NCI-H128 (cell line): ENCODE data around the gene SERTAD4.
"Not testable (repeated sequence)": the region's sequence is repeated elsewhere in the genome, so short reads cannot be mapped to it uniquely, and the experiment has no call there.

ENCODE experiments used
- DNase-seq: peaks from one replicate; lab custom pipeline; 2025; ENCODE audit not compliant: unreplicated experiment; lab: John Stamatoyannopoulos, UW

The SERTAD4 gene

DNA sequence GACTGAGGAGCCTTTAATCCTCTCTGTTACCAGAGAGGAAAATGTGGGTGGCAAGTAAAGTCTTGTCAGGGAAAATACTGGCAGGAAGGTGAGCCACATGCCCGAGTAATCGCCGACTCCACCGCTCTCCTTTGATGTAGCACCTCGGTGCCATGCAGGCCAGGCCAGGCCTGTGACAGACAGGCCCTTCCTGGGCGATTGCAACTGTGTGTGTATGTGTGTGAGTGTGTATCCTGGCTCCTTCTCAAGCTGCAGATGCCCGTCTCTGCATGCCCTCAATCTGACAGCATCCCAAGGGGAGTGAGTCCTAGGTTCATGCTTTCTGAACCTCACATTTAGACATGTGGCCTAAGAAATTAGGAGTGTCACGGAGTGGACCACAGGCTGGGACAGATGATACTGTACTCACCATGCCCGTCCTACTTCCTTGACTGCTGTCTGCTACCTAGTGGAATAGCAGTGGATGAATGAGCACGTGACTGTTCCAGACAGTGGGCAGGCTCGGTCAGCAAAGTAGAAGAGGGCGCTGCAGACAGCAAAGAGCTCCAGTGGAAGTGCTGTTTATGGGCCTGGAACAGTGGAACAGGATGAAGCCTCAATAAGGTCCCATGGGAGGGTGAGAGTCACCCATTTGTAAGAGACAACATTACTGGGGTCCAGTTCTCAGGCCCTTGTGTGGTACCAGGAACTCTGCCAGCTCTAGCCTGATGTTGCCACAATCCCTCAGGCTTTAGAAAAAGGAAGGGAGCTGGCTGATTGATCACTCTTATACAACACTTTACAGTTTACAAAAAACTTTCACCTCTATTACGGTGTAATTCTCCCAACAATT is 25.3 kb downstream of the SERTAD4 start:
- DNase-seq = no peak

DNA sequence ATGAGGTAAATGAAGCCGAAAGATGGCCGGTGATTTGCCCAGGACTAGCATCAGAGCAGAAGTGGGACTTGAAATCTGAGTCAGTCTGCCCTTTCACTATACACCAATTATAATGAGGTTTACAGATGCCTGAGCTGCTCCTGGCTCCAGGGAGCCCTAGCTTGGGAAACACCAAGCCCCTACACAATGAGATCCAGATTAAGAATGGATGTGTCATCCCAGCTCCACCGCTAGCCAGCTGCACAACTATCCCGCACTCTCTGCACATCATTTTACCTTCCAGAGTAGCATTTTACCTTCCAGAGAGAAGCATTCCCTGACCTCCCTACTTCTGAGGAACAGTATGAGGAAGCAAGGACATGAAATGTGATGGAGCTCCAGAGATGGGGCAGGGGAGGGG is 27.0 kb downstream of the SERTAD4 start:
- no peak for DNase-seq

DNA sequence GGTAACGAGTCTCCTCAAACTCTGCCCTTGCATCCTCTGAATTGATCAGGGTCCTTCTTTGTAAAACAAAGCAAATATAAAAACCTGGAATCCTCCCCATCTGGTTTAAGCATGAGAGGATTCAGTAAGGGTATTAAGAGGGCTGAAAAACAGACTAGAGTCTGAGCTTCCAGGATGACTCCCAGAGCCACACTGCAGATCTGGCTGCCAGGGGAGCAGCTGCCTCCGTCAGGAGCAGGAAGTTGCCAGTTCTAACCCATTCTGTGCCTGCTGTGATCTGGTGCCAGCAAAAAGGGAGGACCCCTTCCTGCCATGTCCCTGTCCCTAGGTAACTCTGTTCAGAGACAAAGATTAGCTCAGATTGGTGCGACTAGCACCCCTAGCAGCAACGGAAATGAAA is 27.5 kb downstream of the SERTAD4 start:
- DNase-seq = no peak

GRCh38 chr1:210262167-210262896 is 29.7 kb downstream of the SERTAD4 start:
- no peak for DNase-seq

GRCh38 chr1:210262897-210263272 is 30.3 kb downstream of the SERTAD4 start:
- DNase-seq = no peak

GRCh38 chr1:210263963-210264362 is 31.4 kb downstream of the SERTAD4 start:
- no peak for DNase-seq

DNA sequence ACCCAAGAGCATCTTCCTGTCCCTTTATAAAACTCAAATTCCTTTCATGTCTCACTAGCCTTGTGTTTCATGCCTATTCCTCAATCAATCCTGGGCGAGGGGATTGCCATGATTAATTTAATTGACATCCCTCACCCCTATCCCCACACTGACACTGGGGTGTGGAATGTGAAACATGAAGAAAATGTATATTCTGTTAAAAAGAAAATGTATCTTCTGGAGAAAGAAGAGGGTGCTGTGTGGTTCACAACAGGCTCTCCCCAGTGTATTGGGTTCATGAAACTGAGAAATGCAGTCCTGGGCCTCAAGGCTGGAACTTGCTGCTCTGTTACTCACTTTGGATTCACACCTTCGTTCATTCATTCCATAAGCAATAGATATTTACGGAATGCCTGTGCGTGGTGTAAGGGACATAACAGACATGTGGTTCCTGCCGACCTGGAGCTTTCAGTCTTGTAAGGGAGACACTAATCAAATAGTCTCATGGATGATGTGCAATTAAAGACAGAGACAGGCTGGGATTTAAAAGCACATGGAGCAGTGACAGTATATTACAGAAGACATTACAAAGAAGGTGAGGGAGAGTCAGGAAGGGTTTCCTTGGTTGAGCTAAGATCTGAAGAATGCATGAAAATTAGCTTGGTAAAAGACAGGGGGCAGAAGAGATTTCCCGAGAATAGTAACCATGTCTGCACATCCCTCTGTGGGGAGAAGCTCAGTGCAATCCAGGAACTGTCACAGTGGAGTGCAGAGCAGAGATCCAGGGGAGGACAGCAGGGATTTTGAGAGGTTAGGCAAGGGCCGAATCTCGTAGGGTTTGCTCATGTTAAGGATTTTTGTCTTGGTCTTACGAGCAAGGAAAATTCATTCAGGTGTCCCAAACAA is 32.1 kb downstream of the SERTAD4 start:
- DNase-seq = no peak

- DNase-seq = not testable (repeated sequence)
Measured at GRCh38 chr1:210265392-210265955, 32.9 kb downstream of the SERTAD4 start.

GRCh38 chr1:210269981-210270380 is 37.4 kb downstream of the SERTAD4 start:
- DNase-seq = no peak

- DNase-seq = no peak
Measured at GRCh38 chr1:210272666-210273065, 40.1 kb downstream of the SERTAD4 start.

DNA sequence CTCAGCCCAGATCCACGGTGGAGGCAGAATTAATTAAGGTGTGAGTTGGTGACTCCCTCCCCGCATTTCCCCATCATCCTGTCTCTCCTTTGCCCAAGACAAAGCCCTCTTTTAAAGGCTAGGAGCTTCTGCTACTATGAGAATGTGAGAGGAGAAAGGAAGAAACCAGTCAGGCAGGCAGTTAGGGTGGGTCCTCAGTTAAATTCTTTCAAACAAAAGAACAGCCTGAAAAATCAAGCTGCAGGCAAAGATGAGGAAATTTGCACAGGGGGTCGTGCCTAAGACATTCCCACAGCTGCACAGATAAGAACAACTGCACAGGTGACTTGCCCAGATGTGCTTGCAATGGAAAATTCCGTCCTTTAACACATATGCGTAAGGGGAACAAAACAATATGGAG is 47.6 kb downstream of the SERTAD4 start:
- no peak for DNase-seq

DNA sequence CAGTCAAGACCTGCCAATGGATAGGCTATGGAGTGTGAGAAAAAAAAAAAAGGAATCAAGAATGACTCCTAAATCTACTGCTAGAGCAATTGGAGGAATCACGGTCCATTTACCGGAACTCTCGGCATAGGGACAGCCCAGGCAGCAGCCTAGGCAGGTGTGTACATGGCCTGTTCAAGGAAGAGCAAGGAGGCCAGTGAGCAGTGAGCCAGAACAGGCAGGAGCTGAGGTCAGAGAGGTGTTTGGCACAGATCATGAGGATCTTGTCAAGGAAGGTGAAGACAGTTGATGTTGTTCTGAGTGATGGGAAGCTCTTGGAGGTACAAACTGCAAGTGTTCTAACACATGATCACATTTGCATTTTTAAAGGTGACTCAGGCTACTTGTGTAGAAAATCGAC is 55.5 kb downstream of the SERTAD4 start:
- no peak for DNase-seq

- no peak for DNase-seq
Measured at GRCh38 chr1:210289248-210289647, 56.7 kb downstream of the SERTAD4 start.

DNA sequence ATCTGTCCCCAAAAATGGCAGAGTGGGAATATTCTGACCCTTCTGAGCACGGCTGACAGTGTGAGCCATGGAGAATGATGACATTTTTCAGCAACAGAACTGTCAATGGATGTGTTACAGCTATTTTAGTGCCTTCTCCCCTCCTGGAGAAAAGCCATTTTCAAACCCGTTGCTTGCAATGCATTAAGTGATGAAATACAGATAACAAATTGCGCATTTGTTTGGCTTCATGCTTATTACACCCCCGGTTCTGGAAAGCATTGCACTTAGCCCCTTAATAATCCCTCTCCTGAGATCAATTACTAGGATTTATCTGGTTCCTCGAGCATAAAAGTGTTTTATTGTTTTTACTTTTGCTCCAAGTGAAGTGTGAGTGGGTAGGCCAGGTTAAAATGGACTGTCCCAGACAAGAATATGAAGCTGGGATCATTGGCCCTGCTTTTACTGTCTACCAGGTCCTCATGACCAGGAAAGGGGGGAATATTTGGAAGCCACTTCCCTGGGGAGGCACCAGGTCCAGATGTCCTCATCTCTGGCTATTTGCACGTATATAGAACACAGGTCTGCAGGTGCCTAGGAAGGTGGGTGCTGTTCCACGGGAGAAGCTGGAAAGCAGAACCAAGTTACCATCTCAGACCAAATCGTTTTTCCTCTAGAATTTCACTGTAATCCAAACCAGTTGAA is 58.6 kb downstream of the SERTAD4 start:
- DNase-seq = no peak

DNA sequence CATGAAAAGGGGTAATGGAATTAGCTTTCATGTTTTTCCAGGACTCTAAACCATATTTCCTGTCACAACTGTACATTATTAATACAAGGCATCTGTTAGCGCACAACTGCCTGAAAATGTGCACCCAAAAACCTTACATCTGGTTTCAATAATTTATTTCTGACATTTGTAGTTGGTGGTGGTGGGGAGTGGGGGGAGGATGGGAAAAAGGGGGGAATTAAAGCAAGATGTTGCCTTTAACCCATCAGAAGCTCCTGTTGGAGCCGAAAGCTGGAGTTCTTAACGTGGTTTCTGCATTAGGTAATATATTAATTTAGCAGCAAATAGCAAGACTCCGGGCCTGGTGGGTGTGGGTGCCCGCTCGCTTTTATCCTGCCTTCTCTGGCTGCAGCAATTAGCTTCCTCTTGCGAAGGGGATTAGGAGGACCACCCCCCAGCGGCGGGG is 59.2 kb downstream of the SERTAD4 start:
- no peak for DNase-seq

DNA sequence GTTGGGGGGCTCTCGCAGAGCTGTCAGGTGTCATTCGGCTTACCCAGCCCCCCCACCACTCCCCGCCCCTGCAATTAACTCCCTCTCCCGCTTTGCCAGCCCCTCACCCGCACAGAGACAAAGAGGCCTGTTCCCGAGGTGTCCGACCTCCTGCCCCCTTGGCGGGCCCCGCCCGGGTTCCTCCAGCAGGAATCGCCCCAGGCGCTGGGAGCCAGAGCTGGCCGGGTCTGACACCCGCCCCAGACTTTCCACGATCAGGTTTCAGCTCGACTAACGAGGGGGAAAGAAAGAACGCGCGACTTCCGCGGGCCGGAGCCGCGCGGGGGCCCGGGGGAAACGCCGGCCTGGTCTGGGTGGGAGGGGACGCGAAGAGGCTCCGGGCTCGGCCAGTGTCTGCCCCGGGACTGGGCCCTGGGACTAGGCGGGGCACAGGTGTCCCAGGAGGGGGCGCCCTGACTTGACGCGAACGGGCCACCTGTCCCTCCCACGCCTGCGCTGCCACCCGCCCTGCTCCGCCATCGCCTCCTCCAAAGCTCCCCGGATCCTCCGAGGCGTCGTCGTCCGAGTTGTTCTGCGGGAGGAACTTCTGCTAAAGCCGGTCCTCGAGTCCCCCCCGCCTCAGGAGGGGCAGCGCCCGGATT is 59.8 kb downstream of the SERTAD4 start:
- peak; percentile 49 for DNase-seq

- no peak for DNase-seq
Measured at GRCh38 chr1:210293171-210293607, 60.6 kb downstream of the SERTAD4 start.

GRCh38 chr1:210294999-210295745 is 62.6 kb downstream of the SERTAD4 start:
- peak; percentile 45 for DNase-seq
